ENCODE data around the gene HTT-AS. TPM values are rescaled to one million over a fixed set of nuclear protein-coding genes. Genes with fewer than 3 reads are reported as not detected.
"Not testable (repeated sequence)": the region's sequence is repeated elsewhere in the genome, so short reads cannot be mapped to it uniquely, and the experiment has no call there.

HTT-AS gene
- total RNA-seq, 1 donor from 2014 or later = not detected

DNA sequence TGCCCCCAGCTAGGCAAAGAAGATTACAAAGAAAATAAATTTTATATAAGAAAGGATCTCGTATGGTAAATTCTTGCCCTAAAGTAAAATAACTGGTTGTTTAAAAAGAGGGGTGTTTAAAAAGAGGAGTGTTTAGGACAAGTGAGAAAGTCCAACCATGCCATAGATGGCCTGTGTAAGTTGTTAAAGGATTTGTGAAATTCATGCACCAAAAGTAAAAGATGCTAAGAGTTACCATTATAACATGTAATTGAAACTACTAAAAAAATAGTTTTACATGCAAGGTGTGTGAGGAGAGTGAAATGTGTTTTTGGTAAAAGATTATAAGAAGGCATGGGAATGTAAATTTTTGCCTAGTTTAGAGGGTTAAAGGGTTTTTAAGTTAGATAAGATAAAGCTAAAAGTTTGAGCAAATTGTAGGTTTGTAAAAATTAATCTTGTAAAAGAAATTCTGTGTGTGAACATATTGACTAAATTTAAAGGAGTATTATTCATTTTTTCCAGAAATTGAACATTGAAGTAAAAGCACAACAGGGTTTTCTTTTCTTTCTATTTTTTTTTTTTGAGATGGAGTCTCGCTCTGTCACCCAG is 20.1 kb downstream of the HTT-AS start:
- H3K36me3 Mint-ChIP-seq (ENCODE audit: low read depth) = peaks cover 9% of the 10 kb centered on the region

DNA sequence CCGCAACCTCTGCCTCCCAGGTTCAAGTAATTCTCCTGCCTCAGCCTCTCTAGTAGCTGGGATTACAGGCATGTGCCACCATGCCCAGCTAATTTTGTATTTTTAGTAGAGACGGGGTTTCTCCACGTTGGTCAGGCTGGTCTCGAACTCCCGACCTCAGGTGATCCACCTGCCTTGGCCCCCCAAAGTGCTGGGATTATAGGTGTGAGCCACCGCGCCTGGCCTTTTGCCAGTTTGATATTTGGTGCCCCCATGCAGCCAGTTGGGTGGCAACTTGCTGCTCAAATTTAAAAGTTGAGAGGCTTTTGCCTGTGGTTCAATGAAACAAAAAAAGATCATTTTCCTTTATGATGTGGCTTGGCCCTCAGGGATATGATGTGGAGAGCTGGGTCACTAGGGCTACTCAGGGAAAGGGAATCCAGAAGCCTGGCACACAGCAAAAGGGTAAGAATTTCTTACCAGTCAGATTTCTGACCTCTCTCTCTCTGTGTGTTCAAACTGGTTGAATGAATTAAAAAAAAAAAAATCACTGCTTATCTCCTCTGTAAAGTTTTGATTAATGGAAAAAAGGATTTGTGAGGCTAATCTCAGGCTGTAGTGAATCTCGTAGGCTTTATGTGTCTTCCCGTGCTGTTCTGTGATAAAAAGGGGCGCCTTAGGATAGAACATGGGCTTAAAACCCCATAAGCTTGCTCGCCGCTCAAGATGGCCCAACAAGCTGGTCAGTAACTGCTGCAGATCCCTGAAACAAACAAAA is 23.0 kb downstream of the HTT-AS start:
- H3K36me3 Mint-ChIP-seq (ENCODE audit: low read depth); intact Hi-C loops (cut with micrococcal nuclease); H3K27me3 Mint-ChIP-seq; H3K4me3 Mint-ChIP-seq; DNase-seq; H3K9me3 Mint-ChIP-seq; H3K27ac Mint-ChIP-seq: not testable (repeated sequence)
- H3K4me1 Mint-ChIP-seq = peaks cover 13% of the 10 kb centered on the region

More for the DNA sequence above, 20.1 kb downstream of the HTT-AS start:
- no peak overlapping the region for H3K27ac Mint-ChIP-seq
- DNase-seq = no peak
- H3K4me1 Mint-ChIP-seq = no peaks in the 10 kb centered on the region
- H3K4me3 Mint-ChIP-seq = no peak overlapping the region
- intact Hi-C loops (cut with micrococcal nuclease) = no loop called here
- H3K9me3 Mint-ChIP-seq = no peaks in the 10 kb centered on the region
- H3K27me3 Mint-ChIP-seq = peaks cover 6% of the 10 kb centered on the region

DNA sequence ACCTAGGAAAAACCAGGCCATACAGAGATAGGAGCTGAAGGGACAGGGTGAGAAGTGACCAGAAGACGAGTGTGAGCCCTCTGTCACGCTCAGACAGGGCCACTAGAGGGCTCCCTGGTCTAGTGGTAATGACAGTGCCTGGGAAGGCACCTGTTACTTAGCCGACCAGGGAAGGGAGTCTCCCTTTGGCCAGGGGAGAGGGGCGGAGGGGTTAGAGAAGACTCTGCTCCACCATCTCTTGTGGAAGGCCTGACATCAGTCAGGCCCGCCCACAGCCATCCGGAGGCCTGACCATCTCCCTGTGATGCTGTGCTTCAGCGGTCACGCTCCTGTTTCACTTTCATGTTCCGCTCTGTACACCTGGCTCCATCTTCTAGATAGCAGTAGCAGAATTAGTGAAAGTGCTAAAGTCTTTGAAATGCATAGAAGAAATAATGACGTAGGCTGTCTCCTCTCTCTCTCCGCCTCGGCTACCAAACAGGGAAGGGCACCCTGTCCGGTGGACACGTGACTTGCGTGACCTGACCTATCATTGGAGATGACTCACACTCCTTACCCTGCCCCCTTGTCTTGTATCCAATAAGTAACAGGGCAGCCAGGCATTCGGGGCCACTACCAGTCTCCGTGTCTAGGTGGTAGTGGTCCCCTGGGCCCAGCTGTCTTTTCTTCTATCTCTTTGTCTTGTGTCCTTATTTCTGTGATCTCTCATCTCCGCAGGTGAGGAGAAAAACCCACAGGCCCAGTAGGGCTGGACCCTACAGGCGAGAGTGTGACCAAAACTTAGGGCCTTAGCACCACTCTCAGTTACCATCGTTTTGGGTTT is 26.7 kb downstream of the HTT-AS start:
- Mint-ChIP-seq H3K4me3 (peak overlapping the region; percentile 60), H3K9me3 (peaks cover 7% of the 10 kb centered on the region), H3K27ac (peak overlapping the region; percentile 68), H3K27me3 (peaks cover 10% of the 10 kb centered on the region), H3K4me1 (peaks cover 38% of the 10 kb centered on the region), H3K36me3 (ENCODE audit: low read depth) (peaks cover 6% of the 10 kb centered on the region)
- intact Hi-C loops (cut with micrococcal nuclease) = loop anchor here (1.0 to 10.0 kb wide), 6 partner anchors 27 to 303 kb away; partner anchors contain the start of genes HTT and HTT-AS
- peak; percentile 95 for DNase-seq

DNA sequence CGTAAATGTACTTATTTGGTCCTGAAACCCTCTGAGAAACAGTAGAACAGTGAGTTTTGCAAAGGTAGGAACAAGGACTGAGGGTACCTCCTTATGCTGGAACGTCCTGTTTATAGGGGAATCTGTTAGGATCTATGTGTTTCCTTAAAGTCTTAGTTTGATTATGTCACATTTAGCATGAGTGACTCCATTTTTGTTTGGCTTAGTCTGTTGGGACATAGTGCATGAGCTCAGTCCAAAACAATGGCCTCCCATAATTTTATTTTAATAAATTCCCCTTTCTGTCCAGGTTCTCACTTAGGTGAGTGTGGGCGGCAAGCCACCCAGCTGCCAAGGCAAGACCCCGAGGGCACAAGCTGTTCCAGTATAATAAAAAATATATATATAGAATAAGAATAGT is 27.7 kb downstream of the HTT-AS start:
- Mint-ChIP-seq H3K27ac (no peak overlapping the region), H3K9me3 (peaks cover 7% of the 10 kb centered on the region), H3K36me3 (ENCODE audit: low read depth) (peaks cover 6% of the 10 kb centered on the region), H3K27me3 (peaks cover 6% of the 10 kb centered on the region), H3K4me1 (peaks cover 47% of the 10 kb centered on the region), H3K4me3 (no peak overlapping the region)
- intact Hi-C loops (cut with micrococcal nuclease) = loop anchor here (1.0 to 10.0 kb wide), 6 partner anchors 28 to 302 kb away; partner anchors contain the start of genes HTT and HTT-AS
- no peak for DNase-seq

DNA sequence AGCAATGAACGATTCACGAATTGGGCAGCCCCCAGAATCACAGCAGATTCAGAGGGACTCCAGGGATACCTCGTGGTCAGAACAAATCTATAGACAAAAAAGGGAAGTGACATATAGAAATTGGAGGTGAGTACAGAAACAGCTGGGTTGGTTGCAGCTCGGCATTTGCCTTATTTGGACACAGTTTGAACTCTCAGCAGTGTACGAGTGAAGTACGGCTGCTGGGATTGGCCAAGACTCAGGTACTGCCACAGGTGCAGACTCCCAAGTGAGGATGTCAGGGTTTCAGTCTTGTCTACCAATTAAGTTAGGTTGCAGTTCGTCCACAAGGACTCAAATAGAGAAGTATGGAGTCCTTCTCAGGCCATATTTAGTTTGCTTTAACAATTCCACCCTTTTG is 28.2 kb downstream of the HTT-AS start:
- H3K9me3 Mint-ChIP-seq = peaks cover 7% of the 10 kb centered on the region
- peaks cover 49% of the 10 kb centered on the region for H3K4me1 Mint-ChIP-seq
- peaks cover 6% of the 10 kb centered on the region for H3K36me3 Mint-ChIP-seq (ENCODE audit: low read depth)
- intact Hi-C loops (cut with micrococcal nuclease) = loop anchor here (10.0 kb wide), 1 partner anchor 301 kb away; no protein-coding TSS in a partner anchor
- no peak overlapping the region for H3K27ac Mint-ChIP-seq
- peaks cover 5% of the 10 kb centered on the region for H3K27me3 Mint-ChIP-seq
- H3K4me3 Mint-ChIP-seq = no peak overlapping the region
- no peak for DNase-seq

DNA sequence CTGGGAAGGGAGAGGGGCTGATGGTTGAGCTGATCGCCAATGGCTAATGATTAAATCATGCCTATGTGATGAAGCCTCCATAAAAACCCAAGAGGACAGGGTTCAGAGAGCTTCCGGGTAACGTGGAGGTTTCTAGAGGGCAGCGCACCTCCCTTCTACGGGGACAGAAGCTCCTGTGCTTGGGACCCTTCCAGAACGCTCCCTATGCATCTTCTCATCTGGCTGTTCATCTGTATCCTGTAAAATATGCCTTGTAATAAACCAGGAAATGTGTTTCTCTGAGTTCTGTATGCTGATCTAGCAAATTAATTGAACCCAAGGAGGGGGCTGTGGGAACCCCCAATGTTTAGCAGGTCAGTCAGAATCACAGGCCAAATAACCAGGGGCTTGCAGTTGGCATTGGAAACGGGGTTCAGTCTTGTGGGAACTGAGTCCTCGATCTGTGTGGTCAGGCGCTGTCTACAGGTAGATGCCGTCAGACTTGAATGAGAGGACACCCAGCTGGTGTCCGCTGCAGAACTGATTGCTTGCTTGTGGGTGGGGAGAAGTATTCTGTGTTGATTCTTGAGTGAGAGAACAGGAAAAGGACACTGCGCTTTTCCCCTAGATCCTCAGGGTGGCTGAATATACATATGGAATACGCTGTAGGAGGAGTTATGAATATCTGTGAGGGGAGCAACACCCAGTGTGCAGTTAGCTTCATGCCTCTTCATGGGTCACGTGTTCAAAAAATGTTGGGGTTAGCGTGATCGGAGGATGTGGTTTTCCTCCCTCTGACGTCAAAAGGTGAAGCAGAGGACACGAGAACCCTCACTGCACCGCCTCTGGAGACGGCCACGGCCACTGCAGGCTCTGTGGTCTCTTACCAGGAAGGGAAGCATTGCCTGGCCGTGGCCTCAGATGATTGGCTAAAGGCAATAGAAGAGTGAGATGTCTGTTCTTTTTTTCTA is 29.2 kb downstream of the HTT-AS start:
- H3K4me1 Mint-ChIP-seq = peaks cover 54% of the 10 kb centered on the region
- H3K4me3 Mint-ChIP-seq = peak overlapping the region; percentile 71
- peak overlapping the region; percentile 85 for H3K27ac Mint-ChIP-seq
- peaks cover 5% of the 10 kb centered on the region for H3K27me3 Mint-ChIP-seq
- peaks cover 7% of the 10 kb centered on the region for H3K9me3 Mint-ChIP-seq
- intact Hi-C loops (cut with micrococcal nuclease) = loop anchor here (1.0 to 10.0 kb wide), 2 partner anchors 8 to 300 kb away; no protein-coding TSS in a partner anchor
- peaks cover 6% of the 10 kb centered on the region for H3K36me3 Mint-ChIP-seq (ENCODE audit: low read depth)
- DNase-seq = peak; percentile 95

DNA sequence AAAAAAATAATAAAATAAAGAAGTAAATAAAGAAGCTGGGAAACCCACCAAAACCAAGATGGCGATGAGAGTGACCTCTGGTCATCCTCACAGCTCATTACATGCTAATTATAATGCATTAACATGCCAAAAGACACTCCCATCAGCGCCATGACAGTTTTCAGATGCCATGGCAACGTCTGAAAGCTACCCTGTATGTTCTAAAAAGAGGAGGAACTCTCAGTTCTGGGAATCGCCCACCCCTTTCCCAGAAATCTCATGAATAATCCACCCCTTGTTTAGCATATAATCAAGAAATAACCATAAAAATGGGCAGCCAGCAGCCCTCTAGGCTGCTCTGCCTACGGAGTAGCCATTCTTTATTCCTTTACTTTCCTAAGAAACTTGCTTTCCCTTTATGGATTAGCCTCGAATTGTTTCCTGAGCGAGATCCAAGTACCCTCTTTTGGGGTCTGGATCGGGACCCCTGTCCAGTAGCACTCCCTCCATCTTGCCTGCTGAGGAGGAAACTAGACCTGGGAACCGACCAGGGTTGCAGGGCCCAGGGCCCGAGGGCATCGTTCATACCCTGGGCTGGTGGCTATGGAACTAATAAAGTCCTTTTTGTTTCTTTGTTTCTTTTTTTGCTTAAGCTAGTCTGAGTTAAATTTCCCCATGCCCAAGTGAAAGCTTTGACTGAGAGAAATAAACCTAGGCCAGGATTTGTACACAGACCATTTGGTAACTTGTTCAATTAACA is 30.9 kb downstream of the HTT-AS start:
- Mint-ChIP-seq H3K4me1 (peaks cover 57% of the 10 kb centered on the region), H3K27me3 (no peaks in the 10 kb centered on the region), H3K9me3 (peaks cover 7% of the 10 kb centered on the region), H3K4me3 (no peak overlapping the region), H3K36me3 (ENCODE audit: low read depth) (peaks cover 6% of the 10 kb centered on the region), H3K27ac (no peak overlapping the region)
- intact Hi-C loops (cut with micrococcal nuclease) = loop anchor here (10.0 kb wide), 1 partner anchor 299 kb away; no protein-coding TSS in a partner anchor
- no peak for DNase-seq

DNA sequence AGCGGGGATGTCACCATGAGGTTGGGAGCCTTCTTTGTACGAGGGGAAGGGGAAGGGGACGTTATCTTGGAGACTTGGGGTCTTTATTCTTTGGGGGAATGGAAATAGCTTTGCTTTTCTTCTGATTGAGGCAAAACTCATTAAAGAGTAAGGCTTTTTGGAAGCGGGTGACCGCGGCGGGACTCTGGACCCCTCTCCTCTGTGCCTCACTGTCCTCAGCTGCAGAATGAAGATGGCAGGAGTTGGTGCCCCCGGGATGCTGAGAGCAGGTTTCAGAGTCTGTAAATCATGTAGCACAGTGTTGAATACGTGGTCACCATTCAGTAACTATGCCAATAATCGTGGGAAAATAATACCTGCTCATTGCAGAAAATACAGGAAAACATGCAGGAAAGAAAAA is 32.1 kb downstream of the HTT-AS start:
- peaks cover 7% of the 10 kb centered on the region for H3K9me3 Mint-ChIP-seq
- H3K4me3 Mint-ChIP-seq = peak overlapping the region; percentile 86
- peak overlapping the region; percentile 89 for H3K27ac Mint-ChIP-seq
- H3K4me1 Mint-ChIP-seq = peaks cover 58% of the 10 kb centered on the region
- H3K36me3 Mint-ChIP-seq (ENCODE audit: low read depth) = peaks cover 6% of the 10 kb centered on the region
- intact Hi-C loops (cut with micrococcal nuclease) = loop anchor here (10.0 kb wide), 1 partner anchor 297 kb away; no protein-coding TSS in a partner anchor
- H3K27me3 Mint-ChIP-seq = peaks cover 3% of the 10 kb centered on the region
- DNase-seq = no peak

DNA sequence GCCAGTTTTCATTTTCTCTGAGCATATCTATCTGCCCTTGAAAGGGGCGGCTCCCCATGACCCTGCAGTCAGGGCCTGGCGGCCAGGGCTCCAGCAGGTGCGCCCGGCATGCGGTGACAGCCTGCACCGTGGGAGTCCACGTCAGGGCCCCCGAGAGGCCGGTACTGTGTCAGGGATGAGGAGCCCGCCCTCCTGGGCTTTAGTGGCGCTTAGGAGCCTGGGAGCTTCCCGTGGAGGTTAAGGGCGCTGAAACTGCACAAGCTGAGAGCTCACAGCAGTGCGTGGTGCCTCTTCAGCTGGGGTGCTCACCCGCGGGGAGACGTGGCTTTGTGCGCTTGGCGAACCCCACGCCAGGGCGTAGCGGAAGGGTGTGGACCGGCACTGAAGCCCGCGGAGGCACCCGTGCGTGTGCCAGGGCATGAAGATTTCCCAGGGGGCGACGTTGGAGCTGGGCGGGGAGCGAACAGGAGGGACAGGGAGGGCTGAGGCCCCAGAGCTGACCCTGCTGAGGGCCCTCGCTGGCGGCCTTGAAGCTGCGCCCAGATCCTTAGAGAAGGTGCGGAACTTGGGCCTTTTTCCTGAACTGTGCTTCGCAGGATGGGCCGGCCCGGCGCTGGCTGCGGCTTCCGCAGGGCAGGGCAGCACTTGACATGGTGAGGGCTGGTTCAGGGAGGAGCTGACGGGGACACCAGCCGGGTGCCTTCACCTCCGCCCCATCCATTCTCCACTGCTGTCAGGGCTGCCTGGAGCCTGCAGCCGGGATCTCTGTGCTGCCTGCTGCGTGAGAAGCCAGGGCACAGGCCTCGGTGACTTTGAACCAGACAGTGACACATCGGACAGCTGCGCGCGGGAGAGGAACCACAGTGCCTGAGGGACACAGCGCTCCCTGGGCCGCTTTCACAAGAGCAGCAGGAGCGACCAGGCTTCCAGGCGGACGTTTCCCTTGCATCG is 32.9 kb downstream of the HTT-AS start:
- intact Hi-C loops (cut with micrococcal nuclease) = loop anchor here (10.0 kb wide), 1 partner anchor 297 kb away; no protein-coding TSS in a partner anchor
- Mint-ChIP-seq H3K36me3 (ENCODE audit: low read depth) (peaks cover 6% of the 10 kb centered on the region), H3K4me3 (peak overlapping the region; percentile 86), H3K9me3 (peaks cover 7% of the 10 kb centered on the region), H3K27me3 (peaks cover 6% of the 10 kb centered on the region), H3K27ac (peak overlapping the region; percentile 89), H3K4me1 (peaks cover 61% of the 10 kb centered on the region)
- peak; percentile 84 for DNase-seq

DNA sequence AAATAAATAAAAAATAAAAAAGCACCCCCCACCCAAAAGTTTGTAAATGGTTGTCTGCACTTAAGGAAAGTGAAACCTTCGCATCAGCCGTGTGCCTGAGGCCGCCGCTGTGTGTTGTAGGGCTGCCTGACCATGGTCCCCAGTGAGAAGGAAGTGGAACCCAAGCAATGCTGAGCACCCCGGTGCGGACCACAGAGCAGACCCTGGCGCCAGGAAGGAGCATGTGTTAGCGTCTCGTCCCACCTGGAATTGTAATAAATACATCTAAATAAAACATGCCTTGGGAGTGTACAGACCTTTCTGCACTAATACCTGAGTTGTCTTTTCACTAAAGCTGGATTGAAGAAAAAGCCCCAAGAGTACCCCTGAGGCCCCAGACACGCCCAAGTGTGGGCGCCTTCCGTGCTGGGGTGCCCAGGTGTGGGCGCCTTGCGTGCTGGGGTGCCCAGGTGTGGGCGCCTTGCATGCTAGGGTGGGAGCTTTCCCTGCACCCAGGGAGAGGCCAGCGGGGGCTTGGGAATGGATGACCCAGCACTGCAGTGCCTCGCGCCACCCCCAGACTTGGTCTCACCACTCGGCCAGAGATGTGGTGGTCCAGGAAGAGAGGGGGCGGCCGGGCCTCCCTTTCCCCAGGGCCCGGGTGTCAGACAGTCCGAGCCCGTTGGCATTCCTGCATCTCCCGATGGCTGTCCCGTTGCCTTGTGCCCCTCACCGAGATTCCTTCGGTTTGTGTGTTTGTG is 33.7 kb downstream of the HTT-AS start:
- intact Hi-C loops (cut with micrococcal nuclease) = loop anchor here (10.0 kb wide), 1 partner anchor 296 kb away; no protein-coding TSS in a partner anchor
- peaks cover 4% of the 10 kb centered on the region for H3K36me3 Mint-ChIP-seq (ENCODE audit: low read depth)
- H3K27ac Mint-ChIP-seq = peak overlapping the region; percentile 89
- H3K4me3 Mint-ChIP-seq = peak overlapping the region; percentile 86
- H3K4me1 Mint-ChIP-seq = peaks cover 54% of the 10 kb centered on the region
- DNase-seq = no peak
- peaks cover 10% of the 10 kb centered on the region for H3K27me3 Mint-ChIP-seq
- peaks cover 5% of the 10 kb centered on the region for H3K9me3 Mint-ChIP-seq
